SU-DHL-6 (cell line): ENCODE measurements around the gene RIN3.

ENCODE experiments used
- CTCF ChIP-seq: fragments of 200-600 bp; sonication (generic); IDR thresholded peaks from one replicate; pipeline ENCODE4 v1.5.1; 2017; ENCODE audit warnings: antibody characterized with exemption, mild to moderate bottlenecking, low read length, moderate library complexity; ENCODE audit not compliant: insufficient read depth, poor library complexity, severe bottlenecking
- EZH2phosphoT487 ChIP-seq: fragments of 200-600 bp; sonication (generic), shearing (Covaris generic); conservative IDR thresholded peaks from 2 replicates; pipeline ENCODE4 v1.6.1; 2018; ENCODE audit warnings: mild to moderate bottlenecking, antibody characterized with exemption, low read length, moderate library complexity, mixed read lengths

DNA sequence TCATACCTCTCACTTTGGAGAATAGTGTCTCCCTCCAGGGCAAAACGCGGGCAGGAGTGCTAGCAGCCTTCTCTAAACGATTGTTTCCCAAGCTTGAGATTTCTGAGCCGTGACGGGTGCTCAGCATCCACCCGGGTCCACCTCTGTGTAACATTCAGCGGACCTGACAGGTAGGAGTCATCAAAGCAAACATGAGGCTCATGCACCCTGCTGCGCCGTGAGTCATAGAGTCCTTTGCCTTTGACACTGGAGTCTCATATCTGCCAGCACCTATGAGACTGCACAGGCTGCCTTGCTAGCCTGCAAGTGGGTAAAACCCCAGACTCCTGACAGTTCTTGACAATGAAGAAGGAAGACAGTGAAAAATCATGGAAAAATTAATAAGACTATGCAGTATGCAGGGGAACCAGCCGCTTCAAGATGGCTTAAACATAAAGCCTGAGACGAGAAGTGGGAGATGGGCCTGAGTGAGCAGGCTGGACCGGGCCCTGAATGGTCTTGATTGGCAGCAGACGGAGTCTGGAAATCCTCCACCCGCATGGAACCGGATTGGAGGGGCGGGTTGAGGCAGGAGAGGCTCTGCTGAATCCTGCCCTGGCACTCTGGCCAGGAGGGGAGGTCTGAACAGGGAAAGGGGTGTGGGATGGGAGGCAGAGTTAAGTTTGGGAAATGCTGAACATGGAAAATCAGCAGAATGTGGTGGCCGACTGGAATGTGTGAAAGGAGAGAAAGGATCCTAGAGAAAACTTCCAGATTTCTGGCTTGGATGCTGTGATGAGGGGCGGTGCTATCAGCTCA is 180.6 kb downstream of the RIN3 start:
- TF ChIP-seq CTCF (no peak), EZH2phosphoT487 (no peak)
